IPS-18a (cell line): ENCODE data around the gene BICRA.

Experiments
- H3K27ac ChIP-seq: one replicate; pipeline ENCODE4 v1.5.1; 2013; ENCODE audit warnings: low read length
- H3K27me3 ChIP-seq: one replicate; pipeline ENCODE4 v1.6.1; 2013; ENCODE audit warnings: mild to moderate bottlenecking, low read length; ENCODE audit not compliant: control insufficient read depth, insufficient read depth
- H3K36me3 ChIP-seq: one replicate; pipeline ENCODE4 v1.6.1; 2013; ENCODE audit warnings: low read depth, low read length; ENCODE audit not compliant: control insufficient read depth
- H3K4me1 ChIP-seq: one replicate; pipeline ENCODE4 v1.6.1; 2013; ENCODE audit warnings: low read depth, low read length; ENCODE audit not compliant: control insufficient read depth
- H3K4me3 ChIP-seq: one replicate; pipeline ENCODE4 v1.5.1; 2013; ENCODE audit warnings: low read length
- H3K9ac ChIP-seq: one replicate; pipeline ENCODE4 v1.6.1; 2013; ENCODE audit warnings: mild to moderate bottlenecking, low read length, moderate library complexity
- H3K9me3 ChIP-seq: one replicate; pipeline ENCODE4 v1.6.1; 2013; ENCODE audit warnings: low read depth, low read length; ENCODE audit not compliant: control insufficient read depth

BICRA gene

DNA sequence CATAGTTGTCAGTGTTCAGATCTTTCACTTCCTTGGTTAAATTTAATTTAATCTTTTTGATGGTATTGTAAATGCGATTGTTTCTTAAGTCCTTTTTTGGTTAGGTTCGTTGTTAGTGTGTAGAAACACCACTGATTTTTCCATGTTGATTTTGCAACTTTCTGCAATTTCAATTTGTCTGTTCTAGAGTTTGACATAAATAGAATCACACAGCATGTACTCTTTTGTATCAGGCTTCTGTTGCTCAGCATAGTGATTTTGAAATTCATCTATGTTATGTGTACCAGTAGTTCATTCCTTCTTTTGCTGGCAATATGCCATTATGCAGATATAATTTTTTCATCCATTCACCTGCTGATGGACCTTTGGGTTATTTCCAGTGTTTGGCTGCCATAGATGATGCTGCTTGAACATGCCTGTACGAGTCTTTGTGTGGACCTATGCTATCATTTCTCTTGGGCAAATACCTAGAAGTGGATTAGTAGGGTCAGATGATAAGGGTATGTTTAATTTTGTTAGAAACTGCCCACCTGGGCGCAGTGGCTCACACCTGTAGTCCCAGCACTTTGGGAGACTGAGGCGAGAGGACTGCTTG lies 33.1 kb downstream of the BICRA start:
- H3K36me3 ChIP-seq: no peaks in the 10 kb centered on the region
- H3K27ac ChIP-seq: no peak overlapping the region

DNA sequence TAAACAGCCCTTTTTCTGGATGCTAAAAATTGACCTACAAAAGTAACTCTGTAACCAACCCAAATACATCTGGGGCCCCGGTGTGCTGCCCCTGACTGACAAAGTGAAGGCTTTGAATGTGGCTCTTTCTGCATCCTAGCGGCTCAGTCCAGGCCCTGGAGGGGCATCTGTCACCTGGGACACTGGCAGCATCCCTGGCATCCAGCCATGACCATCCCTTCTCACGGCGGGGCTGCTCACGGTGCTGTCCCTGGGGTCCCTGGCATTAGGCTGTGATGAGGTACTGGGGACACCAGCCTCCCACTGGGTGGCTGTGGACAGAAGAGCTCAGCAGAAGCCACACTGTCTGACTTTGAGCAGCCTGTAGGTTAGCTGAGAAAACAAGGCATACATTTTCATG lies 34.3 kb downstream of the BICRA start:
- no peak overlapping the region for H3K4me3 ChIP-seq
- H3K4me1 ChIP-seq: no peaks in the 10 kb centered on the region
- H3K9me3 ChIP-seq: no peaks in the 10 kb centered on the region
- no peaks in the 10 kb centered on the region for H3K27me3 ChIP-seq
- no peak overlapping the region for H3K9ac ChIP-seq
- H3K27ac ChIP-seq: no peak overlapping the region
- H3K36me3 ChIP-seq: no peaks in the 10 kb centered on the region

More for the DNA sequence above, 33.1 kb downstream of the BICRA start:
- no peaks in the 10 kb centered on the region for H3K4me1 ChIP-seq
- H3K4me3 ChIP-seq: no peak overlapping the region
- no peaks in the 10 kb centered on the region for H3K27me3 ChIP-seq
- no peaks in the 10 kb centered on the region for H3K9me3 ChIP-seq
- H3K9ac ChIP-seq: no peak overlapping the region

DNA sequence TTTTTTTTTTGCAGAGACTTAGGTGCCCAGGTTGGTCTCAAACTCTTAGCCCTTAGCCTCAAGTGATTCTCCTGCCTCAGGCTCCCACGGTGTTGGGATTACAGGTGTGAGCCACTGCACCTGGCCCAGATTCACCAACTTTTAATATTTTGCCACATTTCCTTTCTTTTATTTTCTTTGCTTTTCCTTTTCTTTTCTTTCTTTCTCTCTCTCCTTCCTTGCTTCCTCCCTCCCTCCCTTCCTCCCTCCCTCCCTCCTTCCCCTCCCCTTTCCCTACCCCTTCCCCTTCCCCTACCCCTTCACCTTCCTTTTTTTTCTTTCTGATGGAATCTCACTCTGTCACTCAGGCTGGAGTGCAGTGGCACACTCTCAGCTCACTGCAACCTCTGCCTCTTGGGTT lies 35.3 kb downstream of the BICRA start:
- no peaks in the 10 kb centered on the region for H3K27me3 ChIP-seq
- H3K4me3 ChIP-seq: no peak overlapping the region
- no peak overlapping the region for H3K9ac ChIP-seq
- no peak overlapping the region for H3K27ac ChIP-seq
- no peaks in the 10 kb centered on the region for H3K36me3 ChIP-seq
- H3K9me3 ChIP-seq: no peaks in the 10 kb centered on the region
- no peaks in the 10 kb centered on the region for H3K4me1 ChIP-seq

DNA sequence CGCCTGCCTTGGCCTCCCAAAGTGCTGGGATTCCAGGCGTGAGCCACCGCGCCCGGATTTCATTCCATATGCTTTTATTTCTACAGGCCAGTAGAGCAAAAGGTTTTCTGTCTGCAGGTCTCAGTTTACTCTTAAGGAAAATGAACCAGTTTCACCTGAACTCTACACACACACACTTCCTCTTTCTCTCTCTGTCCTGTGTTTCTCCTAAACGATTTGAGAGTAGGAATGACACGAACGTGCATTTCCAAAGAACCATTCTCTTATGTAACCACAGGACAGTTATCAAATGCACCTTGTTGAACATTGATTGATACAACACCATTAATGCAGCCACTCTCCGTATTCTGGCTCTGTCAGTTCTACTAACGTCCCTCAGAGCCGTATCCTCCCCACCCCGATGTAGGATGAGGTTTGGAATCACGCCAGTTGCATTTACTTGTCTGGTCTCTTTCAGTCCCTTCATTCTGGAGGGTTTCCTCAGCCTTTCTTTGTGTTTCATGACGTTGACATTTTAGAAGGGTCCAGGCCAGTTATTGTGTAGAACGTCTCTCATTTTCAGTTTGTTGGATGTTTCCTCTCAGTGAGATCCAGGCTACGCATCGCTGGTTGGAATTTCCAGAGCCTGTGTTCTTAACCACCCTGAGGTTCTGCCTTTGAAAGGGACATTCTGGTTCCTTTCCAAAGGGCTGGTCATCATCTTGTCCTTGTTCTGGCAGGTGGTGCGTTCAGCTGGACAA lies 36.0 kb downstream of the BICRA start:
- Histone ChIP-seq H3K9ac (no peak overlapping the region), H3K9me3 (no peaks in the 10 kb centered on the region), H3K27ac (no peak overlapping the region), H3K27me3 (no peaks in the 10 kb centered on the region), H3K4me3 (no peak overlapping the region), H3K36me3 (no peaks in the 10 kb centered on the region), H3K4me1 (no peaks in the 10 kb centered on the region)

DNA sequence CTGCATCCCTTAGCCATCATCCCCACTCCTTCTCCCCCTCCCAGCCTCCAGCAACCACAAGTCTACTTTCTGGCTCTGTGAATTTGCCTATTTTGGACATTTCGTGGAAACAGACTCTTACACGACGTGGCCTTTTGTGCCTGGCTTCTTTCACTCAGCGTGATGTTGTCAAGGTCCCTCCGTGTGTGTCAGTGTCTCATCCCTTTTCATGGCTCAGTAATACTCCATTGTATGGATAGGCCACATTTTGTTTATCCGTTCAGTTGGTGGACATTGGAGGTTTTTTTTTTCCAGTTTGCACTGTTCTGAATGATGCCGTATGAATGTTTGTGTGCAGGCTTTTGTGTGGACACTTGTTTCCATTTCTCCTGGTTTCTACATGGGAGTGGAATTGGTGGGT lies 38.0 kb downstream of the BICRA start:
- Histone ChIP-seq H3K27me3 (no peaks in the 10 kb centered on the region), H3K9me3 (no peaks in the 10 kb centered on the region), H3K4me3 (no peak overlapping the region), H3K9ac (no peak overlapping the region), H3K4me1 (no peaks in the 10 kb centered on the region), H3K27ac (no peak overlapping the region), H3K36me3 (no peaks in the 10 kb centered on the region)

DNA sequence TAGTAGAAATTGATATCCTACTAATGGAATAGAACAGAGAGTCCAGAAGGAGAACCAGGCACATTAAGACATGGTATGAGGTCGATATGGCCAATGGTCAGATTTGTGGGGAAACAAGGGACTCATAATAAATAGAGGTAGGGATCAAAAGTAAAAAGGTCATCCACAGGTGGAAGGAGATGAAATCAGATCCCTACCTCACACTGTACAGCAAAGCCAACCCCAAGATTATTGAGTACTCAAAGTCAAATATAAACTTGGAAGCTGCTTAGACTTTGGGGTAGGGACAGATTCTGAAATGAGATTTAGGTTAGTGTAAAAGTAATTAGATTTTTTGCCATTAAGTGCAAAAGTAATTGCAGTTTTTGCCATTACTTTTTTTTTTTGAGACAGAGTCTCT lies 40.7 kb downstream of the BICRA start:
- Histone ChIP-seq H3K27ac (no peak overlapping the region), H3K9me3 (no peaks in the 10 kb centered on the region), H3K9ac (no peak overlapping the region), H3K4me1 (no peaks in the 10 kb centered on the region), H3K4me3 (no peak overlapping the region), H3K36me3 (no peaks in the 10 kb centered on the region), H3K27me3 (no peaks in the 10 kb centered on the region)

DNA sequence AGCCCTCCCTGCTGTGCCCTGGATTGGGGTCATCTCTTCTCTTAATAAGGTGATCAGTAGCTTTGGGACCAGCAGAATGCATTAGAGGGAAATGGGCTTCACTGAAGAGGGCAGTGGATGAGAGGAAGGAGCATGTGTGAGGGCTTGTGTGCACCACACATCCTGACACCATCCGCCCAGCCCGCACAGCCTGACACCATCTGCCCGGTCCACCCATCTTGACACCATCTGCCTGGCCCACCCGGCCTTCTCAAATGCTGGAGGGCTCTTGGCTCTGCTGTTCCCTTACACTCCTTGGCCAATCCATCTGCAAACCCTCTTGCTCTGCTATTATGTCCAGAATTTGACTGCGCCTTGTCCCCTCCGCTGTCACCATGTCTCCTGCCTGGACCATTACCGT lies 41.8 kb downstream of the BICRA start:
- no peaks in the 10 kb centered on the region for H3K27me3 ChIP-seq
- no peaks in the 10 kb centered on the region for H3K4me1 ChIP-seq
- H3K4me3 ChIP-seq: no peak overlapping the region
- H3K36me3 ChIP-seq: no peaks in the 10 kb centered on the region
- no peak overlapping the region for H3K9ac ChIP-seq
- H3K27ac ChIP-seq: no peak overlapping the region
- no peaks in the 10 kb centered on the region for H3K9me3 ChIP-seq

DNA sequence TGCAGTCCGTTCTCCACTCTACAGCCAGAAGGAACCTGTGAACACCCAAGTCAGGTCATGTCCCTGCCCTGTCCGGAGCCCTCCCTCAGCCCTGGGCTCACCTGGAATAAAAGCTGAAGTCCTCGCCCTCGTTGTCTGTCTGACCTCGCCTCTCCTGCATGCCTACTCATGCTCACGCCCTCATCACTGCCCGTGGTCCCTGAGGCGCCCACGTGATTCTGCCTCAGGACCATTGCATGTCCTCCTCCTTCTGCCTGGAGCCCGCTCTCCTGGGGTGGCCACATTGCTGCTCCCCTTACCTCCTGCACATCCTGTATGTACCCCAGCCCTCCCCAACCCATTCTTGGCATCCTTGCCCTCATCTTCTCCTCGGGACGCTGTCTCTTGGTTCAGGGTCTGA lies 42.2 kb downstream of the BICRA start:
- H3K4me3 ChIP-seq: no peak overlapping the region
- H3K9me3 ChIP-seq: no peaks in the 10 kb centered on the region
- no peak overlapping the region for H3K9ac ChIP-seq

DNA sequence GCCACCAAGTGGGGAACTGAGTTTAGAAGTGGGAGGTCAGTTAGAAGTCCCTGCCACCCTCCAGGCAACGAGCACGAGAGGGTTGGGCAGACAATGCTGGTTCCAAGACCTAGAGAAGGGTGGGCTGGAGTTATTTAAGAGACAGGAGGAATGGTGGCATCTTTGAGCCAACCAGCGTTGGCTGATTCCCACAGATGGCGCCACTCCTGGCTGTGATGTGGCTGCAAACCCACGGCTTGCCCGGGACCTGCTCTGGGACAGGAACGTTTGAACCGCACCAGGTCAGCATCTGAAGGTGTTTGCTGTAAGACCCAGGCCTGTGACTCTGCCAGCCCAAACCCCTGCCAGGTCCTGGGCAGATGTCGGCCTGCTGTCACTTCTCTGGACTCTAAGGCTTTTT lies 42.8 kb downstream of the BICRA start:
- no peaks in the 10 kb centered on the region for H3K9me3 ChIP-seq
- H3K4me3 ChIP-seq: no peak overlapping the region
- H3K36me3 ChIP-seq: no peaks in the 10 kb centered on the region
- H3K27me3 ChIP-seq: no peaks in the 10 kb centered on the region
- H3K27ac ChIP-seq: no peak overlapping the region
- H3K4me1 ChIP-seq: no peaks in the 10 kb centered on the region
- no peak overlapping the region for H3K9ac ChIP-seq

More for the DNA sequence above, 42.2 kb downstream of the BICRA start:
- Histone ChIP-seq H3K27ac (no peak overlapping the region), H3K27me3 (no peaks in the 10 kb centered on the region), H3K36me3 (no peaks in the 10 kb centered on the region), H3K4me1 (no peaks in the 10 kb centered on the region)

DNA sequence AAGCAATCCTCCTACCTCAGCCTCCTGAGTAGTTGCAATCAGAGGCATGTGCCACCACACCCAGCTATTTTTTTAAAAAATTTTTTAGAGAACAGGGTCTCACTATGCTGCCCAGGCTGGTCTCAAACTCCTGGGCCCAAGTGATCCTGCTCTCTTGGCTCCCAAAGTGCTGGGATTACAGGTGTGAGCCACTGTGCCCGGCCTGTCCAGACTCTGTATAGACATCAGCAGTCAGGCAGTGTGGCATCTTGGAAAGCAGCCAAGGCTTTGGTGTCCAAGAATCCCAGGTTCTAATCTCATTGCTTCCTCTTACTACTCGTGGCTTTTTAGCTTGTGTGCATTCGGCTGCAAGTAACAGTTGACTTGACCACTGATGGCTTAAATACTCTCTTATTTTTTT lies 43.4 kb downstream of the BICRA start:
- no peak overlapping the region for H3K9ac ChIP-seq
- H3K27ac ChIP-seq: no peak overlapping the region
- H3K27me3 ChIP-seq: no peaks in the 10 kb centered on the region
- H3K4me1 ChIP-seq: no peaks in the 10 kb centered on the region
- H3K4me3 ChIP-seq: no peak overlapping the region
- no peaks in the 10 kb centered on the region for H3K9me3 ChIP-seq
- H3K36me3 ChIP-seq: no peaks in the 10 kb centered on the region

DNA sequence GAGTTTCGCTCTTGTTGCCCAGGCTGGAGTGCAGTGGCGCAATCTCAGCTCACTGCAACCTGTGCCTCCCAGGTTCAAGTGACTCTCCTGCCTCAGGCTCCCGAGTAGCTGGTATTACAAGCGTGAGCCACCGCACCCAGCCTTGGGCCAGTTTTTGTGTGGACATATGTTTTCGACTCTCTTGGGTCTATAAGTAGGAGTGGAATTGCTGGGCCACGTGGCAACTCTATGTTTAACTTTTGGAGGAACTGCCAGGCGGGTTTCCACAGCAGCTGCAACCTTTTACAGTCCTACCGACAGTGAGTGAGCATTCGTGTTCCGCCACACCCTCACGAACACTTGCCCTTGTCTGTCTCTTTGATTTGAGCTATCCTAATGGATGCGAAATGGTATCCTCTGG lies 44.9 kb downstream of the BICRA start:
- no peak overlapping the region for H3K9ac ChIP-seq
- H3K36me3 ChIP-seq: no peaks in the 10 kb centered on the region
- H3K9me3 ChIP-seq: no peaks in the 10 kb centered on the region
- H3K27ac ChIP-seq: no peak overlapping the region
- H3K4me1 ChIP-seq: no peaks in the 10 kb centered on the region
- H3K27me3 ChIP-seq: no peaks in the 10 kb centered on the region
- H3K4me3 ChIP-seq: no peak overlapping the region

DNA sequence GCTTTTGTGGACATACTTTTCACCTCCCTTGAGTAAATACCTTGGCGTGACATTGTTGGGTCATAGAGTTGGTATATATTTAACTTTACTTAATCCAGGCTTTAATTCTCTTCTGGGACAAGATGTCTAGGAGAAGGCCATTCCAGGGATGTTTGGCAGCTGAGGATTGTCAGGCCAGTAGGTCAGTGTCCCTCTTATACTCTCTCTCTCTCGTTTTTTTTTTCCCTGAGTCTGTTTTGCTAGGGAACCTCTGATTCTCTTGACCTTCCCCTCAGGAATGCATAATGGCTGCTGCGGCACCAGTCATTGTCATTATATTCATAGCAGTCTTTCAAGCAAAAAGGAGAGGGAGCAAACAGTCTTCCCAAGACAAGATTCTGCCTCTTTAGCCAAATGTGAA lies 48.8 kb downstream of the BICRA start:
- H3K27me3 ChIP-seq: no peaks in the 10 kb centered on the region
- H3K4me1 ChIP-seq: no peaks in the 10 kb centered on the region
- no peaks in the 10 kb centered on the region for H3K36me3 ChIP-seq
- no peak overlapping the region for H3K9ac ChIP-seq
- no peak overlapping the region for H3K27ac ChIP-seq
- H3K4me3 ChIP-seq: no peak overlapping the region
- no peaks in the 10 kb centered on the region for H3K9me3 ChIP-seq
